SU-DHL-6 (cell line): ENCODE data around the gene FAM81A.

Source experiments
- H2AFZ ChIP-seq: fragments of 200-600 bp; sonication (generic); 2 replicates; pipeline ENCODE4 v1.6.1; 2014; ENCODE audit warnings: low read depth, mild to moderate bottlenecking, moderate library complexity, mixed read lengths, antibody characterized with exemption, low read length; ENCODE audit not compliant: severe bottlenecking
- H3F3A ChIP-seq: fragments of 200-600 bp; shearing (Covaris generic); 2 replicates; pipeline ENCODE4 v1.6.0; 2016; ENCODE audit warnings: antibody characterized with exemption, mild to moderate bottlenecking; ENCODE audit not compliant: insufficient read depth
- H3K27ac ChIP-seq: fragments of 200-600 bp; sonication (generic); 2 replicates; pipeline ENCODE4 v1.5.1; 2016; ENCODE audit warnings: low read depth, mild to moderate bottlenecking, low read length, moderate library complexity, mixed read lengths
- H3K27me3 ChIP-seq: fragments of 200-600 bp; sonication (generic), shearing (Covaris generic); 2 replicates; pipeline ENCODE4 v1.6.0; 2014; ENCODE audit warnings: mild to moderate bottlenecking, low read length
- H3K36me3 ChIP-seq: fragments of 200-600 bp; sonication (generic); 2 replicates; pipeline ENCODE4 v1.6.1; 2014; ENCODE audit warnings: mild to moderate bottlenecking, low read length, mixed read lengths
- H3K4me2 ChIP-seq: fragments of 300-600, 200-600 bp; shearing (Covaris generic), sonication (generic); 2 replicates; pipeline ENCODE4 v1.6.0; 2014; ENCODE audit warnings: low read length, low read depth, mild to moderate bottlenecking; ENCODE audit not compliant: poor library complexity, severe bottlenecking
- H3K4me3 ChIP-seq: fragments of 200-600 bp; sonication (generic); 2 replicates; pipeline ENCODE4 v1.5.1; 2014; ENCODE audit warnings: antibody characterized with exemption, low read length, mild to moderate bottlenecking, mixed read lengths; ENCODE audit not compliant: insufficient read depth, poor library complexity, severe bottlenecking
- H3K79me2 ChIP-seq: fragments of 200-600 bp; sonication (generic); 2 replicates; pipeline ENCODE4 v1.6.1; 2014; ENCODE audit warnings: mild to moderate bottlenecking, low read length, moderate library complexity; ENCODE audit not compliant: insufficient read depth
- H3K9ac ChIP-seq: fragments of 200-600 bp; sonication (generic); 2 replicates; pipeline ENCODE4 v1.7.0; 2014; ENCODE audit warnings: mild to moderate bottlenecking, low read length
- H3K9me2 ChIP-seq: fragments of 200-600 bp; sonication (generic); replicated peaks from 2 replicates; pipeline ENCODE4 v1.6.1; 2014; ENCODE audit warnings: low read length; ENCODE audit not compliant: insufficient read depth
- H3K9me3 ChIP-seq: fragments of 200-600 bp; sonication (generic); 2 replicates; pipeline ENCODE4 v1.6.1; 2014; ENCODE audit warnings: low read length, mixed read lengths; ENCODE audit not compliant: insufficient read depth
- H4K20me1 ChIP-seq: fragments of 200-600 bp; sonication (generic); 2 replicates; pipeline ENCODE4 v1.6.1; 2014; ENCODE audit warnings: low read depth, mild to moderate bottlenecking, antibody characterized with exemption, low read length, moderate library complexity, mixed read lengths
- CTCF ChIP-seq: fragments of 200-600 bp; sonication (generic); IDR thresholded peaks from one replicate; pipeline ENCODE4 v1.5.1; 2017; ENCODE audit warnings: antibody characterized with exemption, mild to moderate bottlenecking, low read length, moderate library complexity; ENCODE audit not compliant: insufficient read depth, poor library complexity, severe bottlenecking
- EZH2phosphoT487 ChIP-seq: fragments of 200-600 bp; sonication (generic), shearing (Covaris generic); conservative IDR thresholded peaks from 2 replicates; pipeline ENCODE4 v1.6.1; 2018; ENCODE audit warnings: mild to moderate bottlenecking, antibody characterized with exemption, low read length, moderate library complexity, mixed read lengths

Gene FAM81A

DNA sequence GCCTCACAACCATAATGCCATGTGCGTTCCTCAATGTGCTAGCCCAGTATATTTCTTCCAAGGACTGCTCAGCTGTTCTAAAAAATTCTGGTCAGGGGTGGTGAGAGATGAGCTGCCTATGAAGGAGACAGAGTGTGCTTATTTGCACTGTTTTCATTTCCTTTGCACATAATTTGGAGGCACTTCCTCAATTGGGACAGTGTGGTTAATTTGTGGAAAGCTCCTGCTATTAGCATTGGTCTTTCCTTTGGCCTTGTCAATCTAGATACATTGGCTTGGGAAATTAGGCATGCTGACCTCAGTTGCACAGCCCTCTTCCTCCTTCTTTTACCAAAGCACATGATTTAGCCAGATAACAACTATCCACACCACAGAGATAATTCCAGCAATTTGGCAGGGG, 9.4 kb downstream of the FAM81A start:
- no peak overlapping the region for H2AFZ ChIP-seq
- H3K4me2 ChIP-seq, result no peak overlapping the region
- H3K27me3 ChIP-seq, result no peaks in the 10 kb centered on the region
- no peaks in the 10 kb centered on the region for H3K9me2 ChIP-seq
- H3K79me2 ChIP-seq, result peaks cover 93% of the 10 kb centered on the region
- peaks cover 12% of the 10 kb centered on the region; the same call in 1 of the 2 replicates for H3F3A ChIP-seq
- peaks cover 27% of the 10 kb centered on the region for H3K36me3 ChIP-seq
- no peak overlapping the region for H3K9ac ChIP-seq
- H3K9me3 ChIP-seq, result no peaks in the 10 kb centered on the region
- H3K27ac ChIP-seq, result no peak overlapping the region
- no peaks in the 10 kb centered on the region for H4K20me1 ChIP-seq
- no peak for TF ChIP-seq EZH2phosphoT487
- no peak for TF ChIP-seq CTCF
- no peak overlapping the region for H3K4me3 ChIP-seq

DNA sequence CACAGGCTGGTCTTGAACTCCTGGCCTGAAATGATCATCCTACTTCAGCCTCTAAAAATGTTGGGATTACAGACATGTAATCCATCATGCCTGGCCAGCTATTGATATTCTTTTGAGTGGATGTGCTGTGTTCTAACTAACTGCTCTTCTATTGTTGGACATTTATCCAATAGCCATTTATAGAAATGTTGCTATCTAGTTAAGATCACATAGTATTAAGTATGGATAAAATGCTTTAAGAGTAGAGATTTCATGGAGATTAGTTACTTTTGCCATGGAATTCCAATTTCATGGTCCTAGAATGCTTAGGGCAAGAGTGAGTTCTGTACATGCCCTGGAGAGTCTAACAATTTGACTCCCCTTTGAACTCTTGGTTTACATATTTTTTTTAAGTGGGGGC, 10.9 kb downstream of the FAM81A start:
- H3K9ac ChIP-seq, result no peak overlapping the region
- H4K20me1 ChIP-seq, result no peaks in the 10 kb centered on the region
- no peak overlapping the region for H3K4me3 ChIP-seq
- peaks cover 91% of the 10 kb centered on the region for H3K79me2 ChIP-seq
- peaks cover 23% of the 10 kb centered on the region for H3K36me3 ChIP-seq
- H3K9me3 ChIP-seq, result no peaks in the 10 kb centered on the region
- no peak overlapping the region for H3K27ac ChIP-seq
- no peaks in the 10 kb centered on the region for H3K9me2 ChIP-seq
- peaks cover 15% of the 10 kb centered on the region; the same call in 1 of the 2 replicates for H3F3A ChIP-seq
- no peak overlapping the region for H2AFZ ChIP-seq
- no peak overlapping the region for H3K4me2 ChIP-seq
- TF ChIP-seq EZH2phosphoT487, result no peak
- TF ChIP-seq CTCF, result no peak
- H3K27me3 ChIP-seq, result no peaks in the 10 kb centered on the region

DNA sequence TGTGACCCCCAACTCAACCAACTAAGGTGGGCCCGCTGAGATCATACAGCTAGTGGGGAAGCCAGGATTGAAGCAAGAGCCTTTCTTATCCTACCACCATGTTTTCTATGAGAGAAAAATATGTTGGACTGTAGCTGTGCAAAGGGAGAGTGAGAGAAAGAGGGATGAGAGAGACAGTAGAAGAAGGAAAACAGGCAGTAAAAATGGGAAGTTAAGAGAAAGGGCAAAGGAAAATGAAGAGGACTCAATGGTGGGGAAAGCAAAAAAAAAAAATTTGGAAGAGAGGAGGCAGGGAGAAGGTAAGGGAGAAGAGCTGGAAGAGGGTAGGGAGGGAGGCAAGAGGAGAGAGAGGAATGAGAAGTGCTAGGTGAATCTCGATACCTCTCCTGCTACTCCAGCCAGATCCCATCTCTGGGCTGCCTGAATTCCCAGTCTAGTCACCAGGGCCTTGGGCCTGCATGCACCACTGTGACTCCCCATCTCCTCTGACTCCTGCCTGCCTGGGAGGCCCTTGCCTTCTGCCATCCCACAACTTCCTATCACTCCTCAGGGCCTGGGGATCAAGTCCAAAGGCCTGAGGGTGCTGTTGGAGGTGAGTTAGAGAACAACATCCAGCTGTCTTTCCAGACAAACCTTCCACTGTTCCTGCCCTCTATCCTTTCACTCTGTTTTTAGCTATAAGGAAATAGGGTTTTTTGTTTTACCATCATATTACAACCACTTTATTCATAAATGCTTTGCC, 15.7 kb downstream of the FAM81A start:
- 0 out of 2 replicates have a peak, but pooled peaks cover 7% of the 10 kb centered on the region for H4K20me1 ChIP-seq
- TF ChIP-seq EZH2phosphoT487 (no peak), CTCF (no peak)
- H3K4me3 ChIP-seq, result no peak overlapping the region
- H3K36me3 ChIP-seq, result peaks cover 15% of the 10 kb centered on the region
- H2AFZ ChIP-seq, result no peak overlapping the region
- no peak overlapping the region for H3K4me2 ChIP-seq
- no peaks in the 10 kb centered on the region for H3K9me2 ChIP-seq
- H3K9ac ChIP-seq, result no peak overlapping the region
- no peaks in the 10 kb centered on the region for H3K9me3 ChIP-seq
- no peak overlapping the region for H3K27ac ChIP-seq
- no peaks in the 10 kb centered on the region for H3K27me3 ChIP-seq
- H3K79me2 ChIP-seq, result peaks cover 90% of the 10 kb centered on the region
- peaks cover 5% of the 10 kb centered on the region; the same call in 1 of the 2 replicates for H3F3A ChIP-seq
